ENCODE results near the gene ENDOU.
A peak's percentile ranks its signal among the peaks of the same experiment; 100 is the strongest.
"Not testable (repeated sequence)": the region's sequence is repeated elsewhere in the genome, so short reads cannot be mapped to it uniquely, and the experiment has no call there.

ENDOU gene

GRCh38 chr12:47698055-47698454 lies 27.2 kb downstream of the ENDOU start:
- no peak for DNase-seq (ENCODE audit: low read depth in 1 of 2, low spot score in 1 of 2)

- no peak for DNase-seq (ENCODE audit: low read depth in 1 of 2, low spot score in 1 of 2)
These were observed 36.1 kb downstream of the ENDOU start for GRCh38 chr12:47689215-47689614.

- DNase-seq (ENCODE audit: low read depth in 1 of 2, low spot score in 1 of 2), result no peak
These were observed 37.7 kb downstream of the ENDOU start for GRCh38 chr12:47687636-47688035.

- DNase-seq (ENCODE audit: low read depth in 1 of 2, low spot score in 1 of 2), result peak in 1 of 2 donors; percentile 8
These were observed 38.5 kb downstream of the ENDOU start for GRCh38 chr12:47686645-47687240.

- DNase-seq (ENCODE audit: low read depth in 1 of 2, low spot score in 1 of 2), result no peak
These were observed 45.5 kb downstream of the ENDOU start for GRCh38 chr12:47679785-47680184.

GRCh38 chr12:47672068-47672467 lies 53.2 kb downstream of the ENDOU start:
- DNase-seq (ENCODE audit: low read depth in 1 of 2, low spot score in 1 of 2), result no peak

GRCh38 chr12:47667935-47668334 lies 57.4 kb downstream of the ENDOU start:
- not testable (repeated sequence) for DNase-seq (ENCODE audit: low read depth in 1 of 2, low spot score in 1 of 2)
